Upper lobe of left lung (tissue), 6 donors: ENCODE data around the gene NLRP9. TPM values are rescaled to one million over a fixed set of nuclear protein-coding genes. Genes with fewer than 3 reads are reported as not detected.

Experiments used
- ATAC-seq, 2 donors: fragments of 200-7000 bp; cut with Tn5 transposase; one replicate each; pipeline ENCODE4 v1.9.1; 2022; ENCODE audit warnings: mild to moderate bottlenecking in 2 of 2, moderate library complexity in 2 of 2; ENCODE audit not compliant: low FRiP score in 2 of 2
- DNase-seq, 2 donors: peaks; one replicate each; pipeline ENCODE4 v3.0.0-alpha.2; 2019 to 2020
- H3K27ac ChIP-seq, 4 donors: fragments of 200-600 bp; sonication (generic); one replicate each; pipeline ENCODE4 v1.5.1; 2016 to 2019
- H3K27me3 ChIP-seq, 4 donors: fragments of 200-600 bp; sonication (generic); one replicate each; pipeline ENCODE4 v1.5.1; 2017 to 2019
- H3K36me3 ChIP-seq, 4 donors: fragments of 200-600 bp; sonication (generic); one replicate each; pipeline ENCODE4 v1.5.1; 2016 to 2019
- H3K4me1 ChIP-seq, 4 donors: fragments of 200-600 bp; sonication (generic); one replicate each; pipeline ENCODE4 v1.5.1; 2018 to 2019
- H3K4me3 ChIP-seq, 4 donors: fragments of 200-600 bp; sonication (generic); one replicate each; pipeline ENCODE4 v1.5.1; 2017 to 2019; ENCODE audit warnings: mild to moderate bottlenecking in 2 of 4, moderate library complexity in 1 of 4
- H3K9me3 ChIP-seq, 4 donors: fragments of 200-600 bp; sonication (generic); one replicate each; pipeline ENCODE4 v1.5.1; 2018 to 2019
- CTCF ChIP-seq, 6 experiments: fragments of 450-650 bp in 4 of 6; fragments of 200-600 bp in 2 of 6; sonication (generic) in 2 of 6; IDR thresholded peaks; one replicate each; pipeline ENCODE4 v1.5.1; 2016 to 2019; ENCODE audit warnings: antibody characterized with exemption in 6 of 6
- EP300 ChIP-seq, 4 donors: sonication (generic); formaldehyde crosslinking; IDR thresholded peaks; one replicate each; pipeline ENCODE4 v1.5.1; 2017; ENCODE audit warnings: antibody characterized with exemption in 4 of 4, control low read depth in 2 of 4
- POLR2A ChIP-seq, 4 donors: fragments of 450-650 bp; IDR thresholded peaks; one replicate each; pipeline ENCODE4 v1.5.1; 2016 to 2017; ENCODE audit warnings: antibody characterized with exemption in 4 of 4, mild to moderate bottlenecking in 2 of 4
- POLR2AphosphoS5 ChIP-seq, 2 donors: sonication (generic); formaldehyde crosslinking; IDR thresholded peaks; one replicate each; pipeline ENCODE4 v1.5.1; 2017; ENCODE audit warnings: antibody characterized with exemption in 2 of 2
- WGBS, 2 donors: methylation state at CpG; one replicate each; pipeline ENCODE4 v1.1.5; 2017 to 2018; 5-methylcytosine and 5-hydroxymethylcytosine counted together
- total RNA-seq, 6 donors: library from RNA; depleted of rRNA in 4 of 6; stranded (reverse); fragments of >200 nt in 4 of 6; gene quantifications; one replicate each; pipeline versions ENCODE4 v1.1.0 to v1.2.1, GENCODE V29; 2016 to 2021
- donor health status: DM: no; HTN: no; CAD: no; lungs with moderate emphysema.
- donor health status: DM: no; HTN: yes; CAD: no; lungs with severe emphysema.

The NLRP9 gene
- total RNA-seq, 6 donors from 2014 or later: not detected

- peaks cover 13 to 54% (median 45%) of the 10 kb centered on the region in 4 donors for H3K36me3 ChIP-seq
- H3K4me3 ChIP-seq: peak overlapping the region in 2 of 4 donors; percentile 80 to 98
These were observed 61.2 kb downstream of the NLRP9 start for GRCh38 chr19:55676889-55677505.

GRCh38 chr19:55676383-55676782, 61.8 kb downstream of the NLRP9 start:
- H3K27me3 ChIP-seq: no peaks in the 10 kb centered on the region
- 62 to 63% methylated on average over 5 of the region's 5 CpGs for WGBS, 2 donors
- no peaks in the 10 kb centered on the region for H3K9me3 ChIP-seq
- peak overlapping the region in 2 of 4 donors; percentile 92 to 98 for H3K27ac ChIP-seq
- H3K36me3 ChIP-seq: peaks cover 13 to 54% (median 43%) of the 10 kb centered on the region in 4 donors
- peaks cover 36 to 78% (median 48%) of the 10 kb centered on the region in 4 donors for H3K4me1 ChIP-seq
- ATAC-seq: no peak
- TF ChIP-seq POLR2A (IDR thresholded peaks at IDR 0.05): no peak
- no peak for TF ChIP-seq CTCF (IDR thresholded peaks at IDR 0.05)
- TF ChIP-seq EP300 (IDR thresholded peaks at IDR 0.05): no peak
- TF ChIP-seq POLR2AphosphoS5 (IDR thresholded peaks at IDR 0.05): no peak
- peak overlapping the region in 3 of 4 donors; percentile 80 to 99 (median 98) for H3K4me3 ChIP-seq
- DNase-seq: no peak

More at GRCh38 chr19:55676889-55677505, 61.2 kb downstream of the NLRP9 start:
- Histone ChIP-seq H3K9me3 (no peaks in the 10 kb centered on the region), H3K4me1 (peaks cover 36 to 79% (median 48%) of the 10 kb centered on the region in 4 donors), H3K27ac (peak overlapping the region; percentile 8 to 61 (median 41)), H3K27me3 (no peaks in the 10 kb centered on the region)
- DNase-seq (no peak), ATAC-seq (no peak)
- TF ChIP-seq EP300 (IDR thresholded peaks at IDR 0.05): no peak
- no peak for TF ChIP-seq POLR2AphosphoS5 (IDR thresholded peaks at IDR 0.05)
- TF ChIP-seq CTCF (IDR thresholded peaks at IDR 0.05): no peak
- TF ChIP-seq POLR2A (IDR thresholded peaks at IDR 0.05): no peak
- WGBS, 2 donors: 88 to 92% methylated on average over 7 of the region's 7 CpGs

GRCh38 chr19:55675661-55676354, 62.4 kb downstream of the NLRP9 start:
- ATAC-seq: no peak
- H3K4me1 ChIP-seq: peaks cover 36 to 76% (median 48%) of the 10 kb centered on the region in 4 donors
- H3K27ac ChIP-seq: peak overlapping the region; percentile 86 to 98 (median 91)
- H3K9me3 ChIP-seq: no peaks in the 10 kb centered on the region
- peaks cover 14 to 51% (median 40%) of the 10 kb centered on the region in 4 donors for H3K36me3 ChIP-seq
- H3K27me3 ChIP-seq: no peaks in the 10 kb centered on the region
- peak overlapping the region; percentile 69 to 99 (median 89) for H3K4me3 ChIP-seq
- no peak for TF ChIP-seq POLR2A (IDR thresholded peaks at IDR 0.05)
- no peak for TF ChIP-seq CTCF (IDR thresholded peaks at IDR 0.05)
- no peak for TF ChIP-seq POLR2AphosphoS5 (IDR thresholded peaks at IDR 0.05)
- no peak for TF ChIP-seq EP300 (IDR thresholded peaks at IDR 0.05)
- no peak for DNase-seq
- WGBS, 2 donors: 12 to 14% methylated on average over 16 of the region's 16 CpGs

GRCh38 chr19:55674841-55675660, 63.2 kb downstream of the NLRP9 start, which contains the start of gene EPN1:
TSS of gene EPN1 (plus strand) at chr19:55675226. CDS start at chr19:55678628, 3,402 bp downstream.
- ATAC-seq: peak; percentile 91 to 96
- TF ChIP-seq POLR2A (IDR thresholded peaks at IDR 0.05) (peak in 1 of 4 donors; percentile 75), EP300 (IDR thresholded peaks at IDR 0.05) (peak in 2 of 4 donors; percentile 66 to 74), POLR2AphosphoS5 (IDR thresholded peaks at IDR 0.05) (peak; percentile 87 to 93), CTCF (IDR thresholded peaks at IDR 0.05) (peak in 3 of 6 experiments; percentile 14 to 29 (median 24))
- peak; percentile 97 to 99 for DNase-seq
- no peaks in the 10 kb centered on the region for H3K9me3 ChIP-seq
- H3K4me1 ChIP-seq: peaks cover 36 to 69% (median 47%) of the 10 kb centered on the region in 4 donors
- H3K4me3 ChIP-seq: peak within 1 kb of the TSS; percentile 69 to 99 (median 89)
- peak within 1 kb of the TSS; percentile 86 to 98 (median 91) for H3K27ac ChIP-seq
- WGBS, 2 donors: 0% methylated on average over 9 of the region's 101 CpGs
- H3K36me3 ChIP-seq: peaks cover 21 to 51% (median 40%) of the 10 kb centered on the region in 4 donors
- no peaks in the 10 kb centered on the region for H3K27me3 ChIP-seq
